IPS-NIHi7 (cell line): ENCODE measurements around the gene SMIM28.
"Not testable (repeated sequence)": the region's sequence is repeated elsewhere in the genome, so short reads cannot be mapped to it uniquely, and the experiment has no call there.

Experiments used
- DNase-seq: peaks from one replicate; pipeline ENCODE4 v3.0.0; 2012; ENCODE audit warnings: mixed read lengths; ENCODE audit errors: extremely low spot score

Gene SMIM28

GRCh38 chr6:138377844-138378243 lies at the start of gene SMIM28:
Gene SMIM28 (plus strand): TSS chr6:138377905. CDS start chr6:138378073, 168 bp downstream.
- DNase-seq, result no peak

- no peak for DNase-seq
Observed at GRCh38 chr6:138328210-138328609, 49.5 kb upstream of the SMIM28 start.

- DNase-seq, result no peak
Observed at GRCh38 chr6:138330763-138331162, 46.9 kb upstream of the SMIM28 start.

GRCh38 chr6:138331444-138331843 lies 46.3 kb upstream of the SMIM28 start:
- DNase-seq, result peak; percentile 24

- no peak for DNase-seq
Observed at GRCh38 chr6:138331984-138332383, 45.7 kb upstream of the SMIM28 start.

DNA sequence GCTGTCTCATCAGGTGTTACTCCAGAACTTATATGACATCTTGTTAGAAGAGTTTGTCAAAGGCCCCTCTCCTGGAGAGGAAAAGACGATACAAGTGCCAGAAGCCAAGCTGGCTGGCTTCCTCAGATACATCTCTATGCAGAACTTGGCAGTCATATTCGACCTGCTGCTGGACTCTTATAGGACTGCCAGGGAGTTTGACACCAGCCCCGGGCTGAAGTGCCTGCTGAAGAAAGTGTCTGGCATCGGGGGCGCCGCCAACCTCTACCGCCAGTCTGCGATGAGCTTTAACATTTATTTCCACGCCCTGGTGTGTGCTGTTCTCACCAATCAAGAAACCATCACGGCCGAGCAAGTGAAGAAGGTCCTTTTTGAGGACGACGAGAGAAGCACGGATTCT lies 43.7 kb upstream of the SMIM28 start:
- no peak for DNase-seq

- no peak for DNase-seq
Observed at GRCh38 chr6:138334963-138335362, 42.7 kb upstream of the SMIM28 start.

DNA sequence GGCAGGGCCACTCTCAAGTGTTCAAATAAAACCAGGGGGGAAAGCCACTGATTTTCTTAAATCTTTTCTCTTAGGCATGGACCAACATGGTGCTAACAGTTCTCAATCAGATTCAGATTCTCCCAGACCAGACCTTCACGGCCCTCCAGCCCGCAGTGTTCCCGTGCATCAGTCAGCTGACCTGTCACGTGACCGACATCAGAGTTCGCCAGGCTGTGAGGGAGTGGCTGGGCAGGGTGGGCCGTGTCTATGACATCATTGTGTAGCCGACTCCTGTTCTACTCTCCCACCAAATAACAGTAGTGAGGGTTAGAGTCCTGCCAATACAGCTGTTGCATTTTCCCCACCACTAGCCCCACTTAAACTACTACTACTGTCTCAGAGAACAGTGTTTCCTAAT lies 41.5 kb upstream of the SMIM28 start:
- DNase-seq, result no peak

DNA sequence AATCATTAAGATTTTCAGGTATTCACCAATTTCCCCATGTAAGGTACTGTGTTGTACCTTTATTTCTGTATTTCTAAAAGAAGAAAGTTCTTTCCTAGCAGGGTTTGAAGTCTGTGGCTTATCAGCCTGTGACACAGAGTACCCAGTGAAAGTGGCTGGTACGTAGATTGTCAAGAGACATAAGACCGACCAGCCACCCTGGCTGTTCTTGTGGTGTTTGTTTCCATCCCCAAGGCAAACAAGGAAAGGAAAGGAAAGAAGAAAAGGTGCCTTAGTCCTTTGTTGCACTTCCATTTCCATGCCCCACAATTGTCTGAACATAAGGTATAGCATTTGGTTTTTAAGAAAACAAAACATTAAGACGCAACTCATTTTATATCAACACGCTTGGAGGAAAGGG lies 40.6 kb upstream of the SMIM28 start:
- no peak for DNase-seq

GRCh38 chr6:138339024-138339423 lies 38.7 kb upstream of the SMIM28 start:
- DNase-seq, result peak; percentile 31

DNA sequence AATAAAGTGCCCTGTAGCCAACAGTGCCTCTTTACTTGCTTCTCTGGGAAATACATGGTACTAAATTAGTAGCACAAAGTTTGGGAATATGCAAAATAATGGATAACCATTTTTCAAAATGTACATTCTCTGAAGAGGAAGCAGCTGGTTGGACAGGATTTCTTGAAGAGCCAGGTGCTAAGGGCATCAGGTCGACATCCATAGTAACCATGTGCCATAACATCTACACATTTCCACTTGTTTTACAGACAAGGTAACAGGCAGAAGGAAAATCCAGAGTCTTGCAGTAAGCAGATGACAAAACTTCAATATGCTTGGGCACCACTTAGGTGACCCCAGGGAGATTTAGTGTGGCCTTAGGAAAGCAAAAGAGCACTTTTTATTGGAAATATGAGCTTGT lies 36.5 kb upstream of the SMIM28 start:
- no peak for DNase-seq

GRCh38 chr6:138343112-138343511 lies 34.6 kb upstream of the SMIM28 start:
- DNase-seq, result no peak

DNA sequence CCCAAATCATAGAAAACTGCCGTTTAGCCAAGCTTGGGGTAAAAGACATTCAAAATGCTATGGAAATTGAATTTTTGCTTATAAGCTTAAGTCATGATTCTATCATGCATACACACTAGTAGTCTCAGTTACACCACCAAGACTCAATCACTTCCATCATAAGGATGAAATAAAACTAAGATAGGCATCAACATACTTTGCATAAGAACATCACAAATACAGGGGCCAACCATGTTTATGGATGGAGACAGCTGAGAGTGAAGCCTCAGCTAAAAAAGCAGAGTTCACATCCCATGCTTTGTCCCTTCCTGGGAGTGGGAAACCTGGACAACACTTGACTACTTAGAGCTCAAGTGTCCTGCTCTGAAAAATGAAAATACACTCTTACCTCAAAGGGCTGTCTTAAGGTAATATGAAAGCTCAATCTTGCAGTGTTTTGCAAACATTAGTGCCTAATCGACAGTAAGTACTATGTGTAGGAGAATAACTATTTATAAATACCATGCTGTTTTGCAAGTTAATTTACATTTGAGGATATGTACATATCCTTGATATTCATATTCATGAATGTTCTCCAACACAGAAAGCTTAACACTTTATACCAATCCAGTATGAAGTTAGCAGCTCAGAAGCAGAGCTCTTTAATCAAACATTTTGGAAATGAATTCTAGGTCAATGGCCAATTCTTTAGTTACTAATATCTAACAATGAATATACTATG lies 32.0 kb upstream of the SMIM28 start:
- no peak for DNase-seq

DNA sequence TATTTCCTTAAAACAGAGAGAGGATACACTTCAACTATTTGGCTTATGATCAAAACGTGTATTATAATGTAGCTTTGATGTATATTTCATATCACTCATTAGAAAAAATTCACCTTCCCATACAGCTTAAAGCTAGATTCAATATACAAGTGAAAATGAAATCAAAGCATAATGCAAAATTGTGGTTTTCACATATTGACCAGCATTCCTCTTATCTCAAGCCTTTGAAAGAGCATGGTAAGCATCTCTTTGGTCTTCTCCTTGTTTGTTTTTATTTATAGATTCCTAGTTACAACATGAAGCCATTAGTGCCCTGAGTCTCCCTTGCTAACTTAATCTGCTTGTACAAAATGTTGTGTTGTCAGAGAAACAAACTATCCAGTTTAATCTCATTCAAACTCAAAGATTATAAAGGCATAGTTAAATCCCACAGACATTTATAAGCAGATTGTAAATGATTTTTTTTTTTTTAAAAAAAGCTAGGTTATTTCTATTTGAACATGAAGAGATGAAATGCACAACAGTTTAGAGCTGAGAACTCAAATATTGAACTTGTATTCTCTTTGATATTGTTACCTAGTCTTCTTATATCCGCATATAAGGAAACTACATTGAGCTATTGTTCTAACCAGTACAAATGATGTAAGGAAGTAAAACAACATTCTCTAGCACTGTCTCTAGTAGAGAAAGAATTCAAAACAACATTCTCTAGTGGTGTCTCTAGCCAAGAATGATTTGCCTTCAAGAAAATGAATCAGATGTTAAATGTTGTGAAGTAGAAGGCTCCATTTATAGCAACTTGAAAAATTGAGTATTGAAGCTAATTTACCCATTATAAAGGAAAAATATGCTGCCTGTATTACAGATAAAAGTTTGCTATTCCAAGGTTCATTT lies 31.2 kb upstream of the SMIM28 start:
- DNase-seq, result no peak

DNA sequence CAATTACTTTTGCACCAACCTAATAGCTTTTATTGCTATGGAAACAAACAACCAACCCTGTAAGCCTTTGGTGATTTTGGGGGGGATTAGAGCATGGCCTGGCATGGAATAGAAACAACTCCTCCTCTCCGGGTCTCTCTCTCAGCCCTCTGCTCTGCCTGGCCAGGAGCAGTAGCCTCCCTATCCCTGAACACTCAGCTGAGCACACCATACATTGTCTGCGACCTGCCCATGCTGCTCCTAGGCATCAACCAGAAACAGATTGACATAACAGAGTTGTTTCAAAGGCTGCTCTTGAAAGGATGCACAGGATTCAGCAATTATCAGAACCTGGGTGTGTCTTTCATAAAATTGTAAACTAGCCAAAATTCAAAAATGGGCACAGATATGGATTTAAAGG lies 29.8 kb upstream of the SMIM28 start:
- no peak for DNase-seq

GRCh38 chr6:138349891-138350290 lies 27.8 kb upstream of the SMIM28 start:
- DNase-seq, result no peak

- no peak for DNase-seq
Observed at GRCh38 chr6:138357928-138358327, 19.8 kb upstream of the SMIM28 start.

- DNase-seq, result not testable (repeated sequence)
Observed at GRCh38 chr6:138368684-138369083, 9.0 kb upstream of the SMIM28 start.

DNA sequence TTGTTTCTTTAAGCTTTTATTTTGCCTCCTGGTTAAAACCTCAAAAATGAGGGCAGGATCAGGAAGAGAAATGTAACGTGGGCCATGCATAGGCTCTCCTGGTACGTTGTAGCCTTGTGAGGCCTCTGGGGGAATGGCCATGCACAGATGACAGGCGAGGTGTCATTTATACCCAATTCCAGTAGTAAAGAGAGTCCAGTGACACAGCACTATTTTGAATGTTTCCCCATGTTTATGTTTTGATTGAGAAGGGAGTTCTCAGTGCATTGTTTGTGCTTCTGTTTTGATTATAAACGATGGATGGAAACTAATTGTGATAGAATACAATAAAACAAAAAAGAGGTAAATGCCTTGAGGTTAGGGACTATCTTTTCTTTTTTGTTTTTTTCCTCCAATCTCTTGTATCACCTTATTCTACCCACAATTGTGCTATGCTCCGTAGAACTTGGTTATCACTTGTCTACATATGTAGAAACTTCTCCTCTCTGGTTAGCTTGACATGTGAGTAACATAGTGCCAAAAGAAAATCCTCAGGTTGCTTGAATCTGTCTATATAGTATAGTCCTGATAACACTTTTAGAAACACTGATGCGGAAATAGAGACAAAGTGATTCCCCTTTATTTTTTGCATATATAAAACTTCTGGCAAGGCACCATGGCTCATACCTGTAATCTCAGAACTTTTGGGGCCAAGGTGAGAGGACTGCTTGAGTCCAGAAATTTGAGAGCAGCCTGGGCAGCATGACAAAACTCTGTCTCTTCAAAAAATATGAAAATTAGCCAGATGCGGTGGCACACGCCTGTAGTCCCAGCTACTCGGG lies 6.9 kb upstream of the SMIM28 start:
- DNase-seq, result no peak

- no peak for DNase-seq
Observed at GRCh38 chr6:138371452-138371711, 6.3 kb upstream of the SMIM28 start.

- DNase-seq, result no peak
Observed at GRCh38 chr6:138371720-138372119, 6.0 kb upstream of the SMIM28 start.

- DNase-seq, result no peak
Observed at GRCh38 chr6:138372711-138373463, 4.8 kb upstream of the SMIM28 start.
